GM18870 (cell line): ENCODE data around the gene HSBP1L1.
A peak's percentile ranks its signal among the peaks of the same experiment; 100 is the strongest.

Experiments used
- ATAC-seq: cut with Tn5 transposase; IDR thresholded peaks from one replicate; pipeline ENCODE4 v1.9.1; 2021; ENCODE audit warnings: moderate library complexity; ENCODE audit not compliant: unreplicated experiment

The HSBP1L1 gene

GRCh38 chr18:79944126-79944731 lies 20.2 kb upstream of the HSBP1L1 start:
- ATAC-seq = no peak

GRCh38 chr18:79944746-79945117 lies 19.7 kb upstream of the HSBP1L1 start:
- no peak for ATAC-seq

GRCh38 chr18:79945118-79946042 lies 19.1 kb upstream of the HSBP1L1 start:
- no peak for ATAC-seq

- ATAC-seq = no peak
These were observed 17.2 kb upstream of the HSBP1L1 start for GRCh38 chr18:79947054-79947755.

- no peak for ATAC-seq
These were observed 16.4 kb upstream of the HSBP1L1 start for GRCh38 chr18:79947881-79948610.

GRCh38 chr18:79948719-79949411 lies 15.6 kb upstream of the HSBP1L1 start:
- no peak for ATAC-seq

GRCh38 chr18:79949697-79950487 lies 14.6 kb upstream of the HSBP1L1 start:
- ATAC-seq = peak; percentile 56

GRCh38 chr18:79950515-79951341 lies 13.7 kb upstream of the HSBP1L1 start:
- no peak for ATAC-seq

GRCh38 chr18:79951545-79952455 lies 12.6 kb upstream of the HSBP1L1 start, which contains the start of gene SLC66A2:
Gene SLC66A2 (minus strand): TSS chr18:79951653. CDS start chr18:79950926, 727 bp downstream.
- ATAC-seq = no peak

- ATAC-seq = no peak
These were observed 11.9 kb upstream of the HSBP1L1 start for GRCh38 chr18:79952456-79952995.

GRCh38 chr18:79952996-79953559 lies 11.4 kb upstream of the HSBP1L1 start:
- no peak for ATAC-seq

- no peak for ATAC-seq
These were observed 10.3 kb upstream of the HSBP1L1 start for GRCh38 chr18:79953971-79954651.

GRCh38 chr18:79954791-79955190 lies 9.7 kb upstream of the HSBP1L1 start:
- ATAC-seq = no peak

- ATAC-seq = no peak
These were observed 9.0 kb upstream of the HSBP1L1 start for GRCh38 chr18:79955302-79956075.

- ATAC-seq = no peak
These were observed 8.2 kb upstream of the HSBP1L1 start for GRCh38 chr18:79956276-79956675.

- no peak for ATAC-seq
These were observed 5.5 kb upstream of the HSBP1L1 start for GRCh38 chr18:79958981-79959380.
